Fibroblast of the aortic adventitia (primary cell): Measurements from ENCODE around the gene CCDC92. TPM values are rescaled to one million over a fixed set of nuclear protein-coding genes. Genes with fewer than 3 reads are reported as not detected.

Experiments used
- DNase-seq: peaks from one replicate; pipeline ENCODE4 v3.0.0-alpha.2; 2010; ENCODE audit warnings: low read depth
- H3K4me3 ChIP-seq: 2 replicates; pipeline ENCODE4 v1.5.1; 2011; ENCODE audit warnings: low read depth, mild to moderate bottlenecking, control low read depth, low read length, moderate library complexity
- total RNA-seq: library from RNA; depleted of rRNA; stranded (reverse); fragments of >200 nt; gene quantifications from 2 replicates; pipeline ENCODE4 v1.2.3, GENCODE V29; 2012; ENCODE audit warnings: low replicate concordance
- TF ChIP-seq, protein P1 (sequence below): IDR thresholded peaks from 2 replicates; pipeline ENCODE4 v1.5.1; 2011; ENCODE audit warnings: mild to moderate bottlenecking, low read length, control low read depth, inconsistent platforms; ENCODE audit not compliant: insufficient read depth

CCDC92 gene
- total RNA-seq, 1 donor = 22.7 TPM

DNA sequence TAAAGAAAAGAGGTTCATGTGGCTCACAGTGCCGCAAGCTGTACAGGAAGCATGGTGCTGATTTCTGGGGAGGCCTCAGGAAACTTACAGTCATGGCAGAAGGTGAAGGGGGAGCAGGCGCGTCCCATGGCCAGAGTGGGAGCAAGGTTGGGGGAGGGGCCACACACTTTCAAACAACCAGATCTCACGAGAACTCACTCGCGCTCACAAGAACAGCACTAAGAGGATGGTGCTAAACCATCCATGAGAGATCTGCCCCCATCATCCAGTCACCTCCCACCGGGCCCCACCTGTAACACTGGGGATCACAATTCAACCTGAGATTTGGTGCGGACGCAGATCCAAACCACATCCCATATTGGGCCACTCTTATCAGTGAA, 80.5 kb downstream of the CCDC92 start:
- TF ChIP-seq, protein P1, sequence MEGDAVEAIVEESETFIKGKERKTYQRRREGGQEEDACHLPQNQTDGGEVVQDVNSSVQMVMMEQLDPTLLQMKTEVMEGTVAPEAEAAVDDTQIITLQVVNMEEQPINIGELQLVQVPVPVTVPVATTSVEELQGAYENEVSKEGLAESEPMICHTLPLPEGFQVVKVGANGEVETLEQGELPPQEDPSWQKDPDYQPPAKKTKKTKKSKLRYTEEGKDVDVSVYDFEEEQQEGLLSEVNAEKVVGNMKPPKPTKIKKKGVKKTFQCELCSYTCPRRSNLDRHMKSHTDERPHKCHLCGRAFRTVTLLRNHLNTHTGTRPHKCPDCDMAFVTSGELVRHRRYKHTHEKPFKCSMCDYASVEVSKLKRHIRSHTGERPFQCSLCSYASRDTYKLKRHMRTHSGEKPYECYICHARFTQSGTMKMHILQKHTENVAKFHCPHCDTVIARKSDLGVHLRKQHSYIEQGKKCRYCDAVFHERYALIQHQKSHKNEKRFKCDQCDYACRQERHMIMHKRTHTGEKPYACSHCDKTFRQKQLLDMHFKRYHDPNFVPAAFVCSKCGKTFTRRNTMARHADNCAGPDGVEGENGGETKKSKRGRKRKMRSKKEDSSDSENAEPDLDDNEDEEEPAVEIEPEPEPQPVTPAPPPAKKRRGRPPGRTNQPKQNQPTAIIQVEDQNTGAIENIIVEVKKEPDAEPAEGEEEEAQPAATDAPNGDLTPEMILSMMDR = no peak
- H3K4me3 ChIP-seq = no peak overlapping the region
- DNase-seq = no peak

DNA sequence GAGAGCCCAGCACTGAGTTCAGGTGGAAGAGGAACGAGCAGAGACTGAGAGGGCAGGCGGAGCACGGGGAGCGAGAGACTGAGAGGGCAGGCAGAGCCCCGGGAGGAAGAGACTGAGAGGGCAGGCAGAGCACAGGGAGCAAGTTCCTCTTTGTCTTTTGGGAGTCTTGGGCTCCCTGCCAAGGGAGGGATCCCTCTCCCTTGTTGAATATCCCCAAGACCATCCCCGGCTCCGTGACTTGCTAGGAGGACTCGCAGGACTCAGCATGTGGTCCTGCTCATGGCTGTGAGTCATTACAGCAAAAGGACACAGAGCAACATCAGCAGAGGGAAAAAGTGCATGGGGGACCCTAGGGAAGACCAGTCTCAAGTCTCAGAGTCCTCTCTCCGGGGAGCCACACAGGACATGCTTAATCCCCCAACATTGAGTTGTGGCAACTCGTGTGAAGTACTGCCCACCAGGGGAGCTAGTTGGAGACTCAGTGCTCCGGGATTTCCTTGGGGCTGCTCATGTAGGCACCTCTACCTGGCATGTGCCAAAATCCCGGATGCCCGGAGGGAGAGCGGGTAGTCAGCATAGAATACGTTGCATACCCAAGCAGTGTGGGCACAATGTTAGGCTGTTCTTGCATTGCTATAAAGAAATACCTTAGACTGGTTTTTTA, 81.0 kb downstream of the CCDC92 start:
- TF ChIP-seq, protein P1 = no peak
- no peak overlapping the region for H3K4me3 ChIP-seq
- DNase-seq = no peak

- DNase-seq = no peak
- TF ChIP-seq, protein P1 = no peak
- no peak overlapping the region for H3K4me3 ChIP-seq
These were observed 81.6 kb downstream of the CCDC92 start for GRCh38 chr12:123891011-123891410.

GRCh38 chr12:123890536-123890902, 82.1 kb downstream of the CCDC92 start:
- TF ChIP-seq, protein P1 = no peak
- DNase-seq = no peak
- no peak overlapping the region for H3K4me3 ChIP-seq

DNA sequence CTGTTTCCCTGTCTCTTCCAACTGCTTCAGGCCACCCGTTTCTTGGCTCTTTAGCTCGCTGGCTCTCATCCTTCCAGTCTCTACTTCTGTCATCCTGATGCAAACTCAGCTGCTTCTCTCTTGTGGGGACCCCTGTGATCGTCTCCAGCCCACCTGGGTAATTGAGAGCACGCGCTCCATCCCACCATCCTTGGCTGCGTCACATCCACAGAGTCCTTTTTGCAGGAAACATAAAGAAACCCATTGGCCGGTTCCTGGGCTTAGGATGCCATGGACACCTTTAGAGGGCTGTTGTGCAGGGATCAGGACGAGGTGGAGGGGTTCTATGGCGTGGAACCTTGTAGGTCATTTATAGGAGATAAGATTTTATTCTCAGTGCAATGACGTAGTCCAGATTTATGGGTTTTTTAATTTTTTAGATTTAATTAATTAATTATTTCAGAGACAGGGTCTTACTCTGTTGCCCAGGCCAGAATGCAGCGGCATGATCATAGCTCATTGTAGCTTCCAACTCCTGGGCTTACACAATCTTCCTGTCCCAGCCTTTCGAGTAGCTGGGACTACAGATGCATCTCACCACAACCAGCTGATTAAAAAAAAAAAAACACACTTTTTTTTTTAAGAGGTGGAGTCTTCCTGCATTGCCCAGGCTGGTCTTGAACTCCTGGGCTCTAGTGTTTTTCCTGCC, 82.6 kb downstream of the CCDC92 start:
- TF ChIP-seq, protein P1 = no peak
- DNase-seq = no peak
- no peak overlapping the region for H3K4me3 ChIP-seq

DNA sequence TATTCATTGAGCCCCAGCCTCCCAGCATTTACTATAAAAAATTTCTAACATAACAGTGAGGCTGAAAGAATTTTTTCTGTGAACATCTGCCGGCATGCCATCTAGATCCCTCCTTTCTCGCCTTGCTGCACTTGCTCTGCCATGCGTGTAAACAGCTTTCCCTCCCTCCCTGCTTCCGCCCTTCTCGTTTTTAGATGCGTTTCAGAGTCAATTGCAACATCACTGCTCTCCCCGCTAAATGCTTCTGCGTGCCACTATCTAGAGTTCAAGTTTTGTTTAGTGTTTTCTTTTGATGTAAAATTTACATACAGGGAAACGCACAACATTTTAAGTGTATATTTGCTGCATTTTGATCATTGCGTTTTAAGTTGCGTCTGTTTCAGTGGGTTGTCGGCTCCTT, 83.6 kb downstream of the CCDC92 start:
- no peak overlapping the region for H3K4me3 ChIP-seq
- TF ChIP-seq, protein P1 = no peak
- DNase-seq = no peak
